Activated CD8-positive, alpha-beta T cell treated with anti-CD3 and anti-CD28 coated beads for 36 hours (primary cell): ENCODE results near the gene CLPTM1L. TPM values are rescaled to one million over a fixed set of nuclear protein-coding genes. Genes with fewer than 3 reads are reported as not detected.

ENCODE experiments used
- ATAC-seq: fragments of 200-7000 bp; cut with Tn5 transposase; one replicate; pipeline ENCODE4 v1.10.0; 2021; ENCODE audit warnings: mild to moderate bottlenecking, moderate library complexity
- CTCF ChIA-PET: fragments of 350-600 bp; sonication (Branson Sonifier 250); formaldehyde crosslinking; loops from one replicate; lab custom pipeline; 2021; ENCODE audit warnings: antibody characterized with exemption; lab: Charles Lee
- POLR2A ChIA-PET: fragments of 350-600 bp; sonication (Branson Sonifier 250); formaldehyde crosslinking; loops from one replicate; lab custom pipeline; 2021; ENCODE audit warnings: antibody characterized with exemption; lab: Charles Lee
- DNase-seq: peaks from one replicate; pipeline ENCODE4 v3.0.0-alpha.2; 2020
- H3K27ac Mint-ChIP-seq: one replicate; pipeline ENCODE4 v1.8.0; 2021; ENCODE audit warnings: mild to moderate bottlenecking, mixed read lengths
- H3K27me3 Mint-ChIP-seq: one replicate; pipeline ENCODE4 v1.8.0; 2021; ENCODE audit warnings: mixed read lengths
- H3K36me3 Mint-ChIP-seq: one replicate; pipeline ENCODE4 v1.8.0; 2021; ENCODE audit warnings: low read depth, mixed read lengths
- H3K4me1 Mint-ChIP-seq: one replicate; pipeline ENCODE4 v1.8.0; 2021; ENCODE audit warnings: low read depth, mixed read lengths
- H3K4me3 Mint-ChIP-seq: one replicate; pipeline ENCODE4 v1.8.0; 2021; ENCODE audit warnings: mild to moderate bottlenecking, moderate library complexity, mixed read lengths
- H3K9me3 Mint-ChIP-seq: one replicate; pipeline ENCODE4 v1.8.0; 2021; ENCODE audit warnings: mixed read lengths
- CTCF ChIP-seq: fragments of 200-600 bp; IDR thresholded peaks from one replicate; pipeline ENCODE4 v1.8.0; 2022; ENCODE audit warnings: antibody characterized with exemption, mild to moderate bottlenecking
- intact Hi-C: fragments of 100-400 bp; cut with micrococcal nuclease; formaldehyde crosslinking; loops from one replicate; pipeline ENCODE4 v1.10.0; 2022
- total RNA-seq, 2 experiments: library from RNA; stranded (reverse); gene quantifications; one replicate each; pipeline ENCODE4 v1.2.3, GENCODE V29; 2021

CLPTM1L gene
- total RNA-seq, 2 experiments from 2014 or later: 51.4 to 56.2 TPM

- ATAC-seq: no peak
- H3K36me3 Mint-ChIP-seq: peaks cover 5% of the 10 kb centered on the region
Measured at GRCh38 chr5:1297243-1297642, 47.7 kb downstream of the CLPTM1L start.

GRCh38 chr5:1295650-1296037 lies 49.3 kb downstream of the CLPTM1L start:
- ChIA-PET CTCF (interaction anchor here (1.5 kb wide), 1 partner anchor 31 kb away, joined by 3 read pairs; no protein-coding TSS in a partner anchor), POLR2A (interaction anchor here (0.7 to 1.3 kb wide), 2 partner anchors 20 to 25 kb away, joined by 3 read pairs; no protein-coding TSS in a partner anchor)
- peaks cover 8% of the 10 kb centered on the region for H3K36me3 Mint-ChIP-seq
- no peak for DNase-seq
- no peaks in the 10 kb centered on the region for H3K9me3 Mint-ChIP-seq
- H3K4me3 Mint-ChIP-seq: peak overlapping the region; percentile 60
- no peak overlapping the region for H3K27ac Mint-ChIP-seq
- intact Hi-C loops: no loop called here
- no peaks in the 10 kb centered on the region for H3K27me3 Mint-ChIP-seq
- TF ChIP-seq CTCF: no peak
- H3K4me1 Mint-ChIP-seq: peaks cover 6% of the 10 kb centered on the region
- ATAC-seq: no peak

More at GRCh38 chr5:1297243-1297642, 47.7 kb downstream of the CLPTM1L start:
- DNase-seq: no peak
- ChIA-PET CTCF (interaction anchor here (1.5 kb wide), 1 partner anchor 30 kb away, joined by 3 read pairs; no protein-coding TSS in a partner anchor), POLR2A (interaction anchor here (1.3 kb wide), 1 partner anchor 19 kb away, joined by 3 read pairs; no protein-coding TSS in a partner anchor)
- intact Hi-C loops: no loop called here
- Mint-ChIP-seq H3K27ac (no peak overlapping the region), H3K4me3 (no peak overlapping the region), H3K9me3 (no peaks in the 10 kb centered on the region), H3K4me1 (peaks cover 6% of the 10 kb centered on the region), H3K27me3 (no peaks in the 10 kb centered on the region)
- TF ChIP-seq CTCF: no peak

GRCh38 chr5:1294835-1295649 lies 49.9 kb downstream of the CLPTM1L start, which contains the start of gene TERT:
TERT (minus strand) TSS chr5:1295068; CDS start chr5:1294989, 79 bp downstream.
- Mint-ChIP-seq H3K4me1 (peaks cover 6% of the 10 kb centered on the region), H3K27ac (no peak within 1 kb of the TSS), H3K4me3 (peak within 1 kb of the TSS; percentile 60)

GRCh38 chr5:1294206-1294834 lies 50.6 kb downstream of the CLPTM1L start:
- DNase-seq: peak; percentile 22
- POLR2A ChIA-PET: interaction anchor here (1.3 to 1.6 kb wide), 3 partner anchors 22 to 51 kb away, joined by 3 to 4 read pairs (median 3); no protein-coding TSS in a partner anchor
- peaks cover 8% of the 10 kb centered on the region for H3K36me3 Mint-ChIP-seq
- no peak for TF ChIP-seq CTCF
- ATAC-seq: peak; percentile 31
- CTCF ChIA-PET: no interaction called here
- intact Hi-C loops: no loop called here
- H3K4me3 Mint-ChIP-seq: peak overlapping the region; percentile 56
- H3K4me1 Mint-ChIP-seq: peaks cover 6% of the 10 kb centered on the region
- H3K27me3 Mint-ChIP-seq: no peaks in the 10 kb centered on the region
- H3K9me3 Mint-ChIP-seq: no peaks in the 10 kb centered on the region
- H3K27ac Mint-ChIP-seq: no peak overlapping the region

More at GRCh38 chr5:1294835-1295649, 49.9 kb downstream of the CLPTM1L start, which contains the start of gene TERT:
- peaks cover 8% of the 10 kb centered on the region for H3K36me3 Mint-ChIP-seq
- DNase-seq (peak; percentile 78), ATAC-seq (peak; percentile 90)
- ChIA-PET POLR2A (interaction anchor here (0.7 to 1.6 kb wide), 4 partner anchors 21 to 50 kb away, joined by 3 to 4 read pairs (median 3); no protein-coding TSS in a partner anchor), CTCF (no interaction called here)
- intact Hi-C loops: no loop called here
- no peak for TF ChIP-seq CTCF
- no peaks in the 10 kb centered on the region for H3K27me3 Mint-ChIP-seq
- no peaks in the 10 kb centered on the region for H3K9me3 Mint-ChIP-seq
